Posterior vena cava (tissue), 2 donors: ENCODE results near the gene HAND2. TPM values are rescaled to one million over a fixed set of nuclear protein-coding genes. Genes with fewer than 3 reads are reported as not detected.

ENCODE experiments used
- DNase-seq: peaks from one replicate; pipeline ENCODE4 v3.0.0-alpha.2; 2020; ENCODE audit warnings: low spot score
- intact Hi-C, 2 donors: fragments of 100-400 bp; cut with DNase I; formaldehyde crosslinking; loops; one replicate each; pipeline versions ENCODE4 v1.14.1 to v1.14.2; 2022 to 2023
- total RNA-seq, 2 donors: library from RNA; stranded (reverse); fragmentation: NEBNext Ultra II Directional; extraction: Animal tissue kit (Norgen Biotek cat#: 25700); gene quantifications; one replicate each; pipeline ENCODE4 v1.2.1, GENCODE V29; 2021
- donor health status: DM: yes; HTN: yes; CAD: no.
- donor health status: DM: yes; HTN: yes; CAD: no.

Gene HAND2
- total RNA-seq, 2 donors from 2014 or later: 1.1 to 3.5 TPM

GRCh38 chr4:173524218-173525117 is 5.6 kb downstream of the HAND2 start:
- peak; percentile 64 for DNase-seq
- intact Hi-C loops: no loop called here

- intact Hi-C loops: no loop called here
- DNase-seq: peak; percentile 75
Observed at GRCh38 chr4:173522951-173523395, 7.1 kb downstream of the HAND2 start.

GRCh38 chr4:173522160-173522950 is 7.7 kb downstream of the HAND2 start:
- intact Hi-C loops: no loop called here
- DNase-seq: peak; percentile 94

GRCh38 chr4:173521467-173522159 is 8.4 kb downstream of the HAND2 start:
- DNase-seq: no peak
- intact Hi-C loops: no loop called here

- intact Hi-C loops: no loop called here
- no peak for DNase-seq
Observed at GRCh38 chr4:173520921-173521466, 9.0 kb downstream of the HAND2 start.

- DNase-seq: no peak
- intact Hi-C loops: no loop called here
Observed at GRCh38 chr4:173519111-173520101, 10.6 kb downstream of the HAND2 start.

GRCh38 chr4:173518425-173519102 is 11.5 kb downstream of the HAND2 start:
- intact Hi-C loops: no loop called here
- DNase-seq: no peak

GRCh38 chr4:173517781-173518424 is 12.1 kb downstream of the HAND2 start:
- DNase-seq: peak; percentile 68
- intact Hi-C loops: no loop called here

GRCh38 chr4:173516621-173517524 is 13.2 kb downstream of the HAND2 start:
- intact Hi-C loops: no loop called here
- DNase-seq: no peak

- no peak for DNase-seq
- intact Hi-C loops: no loop called here
Observed at GRCh38 chr4:173515458-173515857, 14.6 kb downstream of the HAND2 start.

- intact Hi-C loops: no loop called here
Observed at GRCh38 chr4:173514641-173515217, 15.3 kb downstream of the HAND2 start.

GRCh38 chr4:173513651-173514050 is 16.4 kb downstream of the HAND2 start:
- intact Hi-C loops: no loop called here
- no peak for DNase-seq

More at GRCh38 chr4:173514641-173515217, 15.3 kb downstream of the HAND2 start:
- DNase-seq: no peak

GRCh38 chr4:173511787-173512361 is 18.2 kb downstream of the HAND2 start:
- no peak for DNase-seq
- intact Hi-C loops: no loop called here

- intact Hi-C loops: no loop called here
- peak; percentile 78 for DNase-seq
Observed at GRCh38 chr4:173509036-173510001, 20.7 kb downstream of the HAND2 start.
